LNCAP (cell line): Measurements from ENCODE around the gene FSD1L.

Experiments
- TF ChIP-seq, protein P1 (sequence below): fragments of 450-650 bp; IDR thresholded peaks from 2 replicates; pipeline ENCODE4 v1.5.1; 2017; ENCODE audit warnings: mild to moderate bottlenecking

The FSD1L gene

DNA sequence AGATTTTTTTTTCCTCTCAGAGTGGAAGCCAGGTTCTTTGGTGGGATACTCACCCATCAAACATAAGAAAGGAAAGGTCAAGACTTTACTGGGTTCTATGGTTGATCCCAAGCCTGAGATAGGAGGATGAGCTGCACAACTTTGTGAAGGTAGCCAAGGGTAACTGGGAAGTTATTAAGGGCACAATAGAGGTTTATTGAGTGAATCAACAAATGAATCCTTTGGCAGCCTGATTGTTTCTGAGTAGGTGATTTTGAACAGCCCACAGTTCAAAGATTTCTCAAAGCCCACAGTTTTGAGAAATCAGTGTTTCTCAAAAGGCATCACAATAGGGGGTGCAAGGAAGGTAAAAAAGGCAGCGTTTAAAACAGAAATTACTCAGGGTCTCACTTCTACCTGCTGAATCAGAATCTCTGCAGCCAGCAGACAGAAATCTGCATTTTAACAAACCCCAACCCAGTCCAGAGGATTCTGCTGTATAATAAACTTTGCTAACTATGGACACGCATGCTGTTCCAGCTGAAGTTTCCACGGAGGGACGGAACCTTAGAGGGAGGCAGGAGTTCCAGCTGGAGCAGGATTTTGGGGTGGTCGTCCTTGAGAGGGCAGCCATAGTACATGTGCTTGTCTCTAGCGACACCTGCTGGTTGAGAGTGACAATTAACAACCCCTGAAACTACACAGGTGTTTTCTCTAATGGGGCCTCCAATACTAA is 32.7 kb upstream of the FSD1L start:
- TF ChIP-seq, protein P1, sequence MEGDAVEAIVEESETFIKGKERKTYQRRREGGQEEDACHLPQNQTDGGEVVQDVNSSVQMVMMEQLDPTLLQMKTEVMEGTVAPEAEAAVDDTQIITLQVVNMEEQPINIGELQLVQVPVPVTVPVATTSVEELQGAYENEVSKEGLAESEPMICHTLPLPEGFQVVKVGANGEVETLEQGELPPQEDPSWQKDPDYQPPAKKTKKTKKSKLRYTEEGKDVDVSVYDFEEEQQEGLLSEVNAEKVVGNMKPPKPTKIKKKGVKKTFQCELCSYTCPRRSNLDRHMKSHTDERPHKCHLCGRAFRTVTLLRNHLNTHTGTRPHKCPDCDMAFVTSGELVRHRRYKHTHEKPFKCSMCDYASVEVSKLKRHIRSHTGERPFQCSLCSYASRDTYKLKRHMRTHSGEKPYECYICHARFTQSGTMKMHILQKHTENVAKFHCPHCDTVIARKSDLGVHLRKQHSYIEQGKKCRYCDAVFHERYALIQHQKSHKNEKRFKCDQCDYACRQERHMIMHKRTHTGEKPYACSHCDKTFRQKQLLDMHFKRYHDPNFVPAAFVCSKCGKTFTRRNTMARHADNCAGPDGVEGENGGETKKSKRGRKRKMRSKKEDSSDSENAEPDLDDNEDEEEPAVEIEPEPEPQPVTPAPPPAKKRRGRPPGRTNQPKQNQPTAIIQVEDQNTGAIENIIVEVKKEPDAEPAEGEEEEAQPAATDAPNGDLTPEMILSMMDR = peak; percentile 82

DNA sequence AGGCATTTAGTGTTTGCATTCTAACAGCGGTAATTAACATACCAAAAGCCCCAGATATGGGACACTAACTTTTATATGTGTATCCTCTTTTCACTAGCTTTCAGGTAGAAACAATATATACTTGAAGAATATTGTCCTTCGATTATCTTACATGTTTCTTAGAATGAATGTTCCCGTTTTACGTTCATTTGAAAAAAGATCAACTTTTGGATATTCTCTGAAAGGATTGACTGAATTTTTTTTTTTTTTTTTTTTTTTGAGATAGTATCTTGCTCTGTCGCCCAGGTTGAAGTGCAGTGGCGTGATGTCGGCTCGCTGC is 32.2 kb upstream of the FSD1L start:
- TF ChIP-seq, protein P1 = no peak

DNA sequence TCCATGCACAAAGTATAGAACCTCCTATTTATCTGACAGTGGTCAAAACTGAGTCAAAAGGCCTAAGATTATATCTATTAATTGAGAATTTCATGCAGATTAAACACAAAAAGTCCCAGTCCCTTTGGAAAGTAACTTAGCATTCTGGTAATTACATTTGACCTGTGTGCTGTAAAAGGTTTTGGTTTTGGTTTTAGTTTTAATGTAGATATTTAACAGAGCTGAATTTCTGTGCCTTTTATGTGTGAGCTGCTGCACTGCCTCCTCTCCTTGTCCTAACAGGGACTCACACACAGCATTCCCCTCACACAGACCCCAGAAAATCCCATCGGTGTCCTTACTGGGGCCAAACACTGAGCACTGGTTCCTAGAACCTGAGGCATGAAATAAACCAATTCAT is 31.0 kb upstream of the FSD1L start:
- TF ChIP-seq, protein P1 = no peak

DNA sequence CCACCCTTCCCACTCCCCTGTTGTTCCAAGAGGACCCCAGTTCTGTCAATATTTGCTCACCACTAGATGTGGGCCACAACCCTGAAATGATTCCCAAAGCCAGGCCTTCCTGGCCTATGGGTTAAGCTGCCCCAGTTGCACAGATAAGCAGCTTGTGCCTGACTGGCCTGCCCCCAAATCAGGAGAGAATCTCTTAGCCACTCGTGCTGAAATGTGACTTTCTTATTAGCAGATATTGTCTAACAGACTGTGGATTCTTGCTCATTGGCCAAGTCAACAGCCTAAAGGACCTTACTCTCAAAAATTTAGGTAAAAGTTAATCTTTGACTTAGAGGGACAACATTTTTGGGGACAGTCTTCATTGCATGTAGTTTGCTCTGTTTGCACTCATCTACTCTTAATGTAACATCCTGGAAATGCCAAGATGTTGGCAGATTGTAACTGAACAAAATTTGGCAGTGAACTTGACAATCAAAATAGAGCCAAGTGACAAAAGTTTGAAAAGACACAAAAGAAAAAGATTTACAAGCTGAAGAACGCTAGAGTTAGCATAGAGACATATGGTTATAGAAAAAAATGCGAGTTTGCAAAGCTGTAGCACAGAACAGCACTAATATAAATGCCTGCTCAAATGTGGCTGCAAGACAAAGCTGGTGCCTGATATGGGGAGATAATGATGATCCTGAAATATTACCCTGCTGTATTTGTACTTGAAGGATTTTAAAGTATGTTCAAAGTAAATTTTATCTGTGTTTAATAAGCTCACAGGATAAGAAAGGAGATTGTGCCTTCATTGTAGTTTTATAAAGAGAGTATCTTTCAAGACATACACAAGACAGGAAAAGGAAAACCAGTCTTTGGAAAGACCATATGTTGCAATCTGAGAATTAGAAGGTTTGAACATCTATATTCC is 29.0 kb upstream of the FSD1L start:
- TF ChIP-seq, protein P1 = no peak

DNA sequence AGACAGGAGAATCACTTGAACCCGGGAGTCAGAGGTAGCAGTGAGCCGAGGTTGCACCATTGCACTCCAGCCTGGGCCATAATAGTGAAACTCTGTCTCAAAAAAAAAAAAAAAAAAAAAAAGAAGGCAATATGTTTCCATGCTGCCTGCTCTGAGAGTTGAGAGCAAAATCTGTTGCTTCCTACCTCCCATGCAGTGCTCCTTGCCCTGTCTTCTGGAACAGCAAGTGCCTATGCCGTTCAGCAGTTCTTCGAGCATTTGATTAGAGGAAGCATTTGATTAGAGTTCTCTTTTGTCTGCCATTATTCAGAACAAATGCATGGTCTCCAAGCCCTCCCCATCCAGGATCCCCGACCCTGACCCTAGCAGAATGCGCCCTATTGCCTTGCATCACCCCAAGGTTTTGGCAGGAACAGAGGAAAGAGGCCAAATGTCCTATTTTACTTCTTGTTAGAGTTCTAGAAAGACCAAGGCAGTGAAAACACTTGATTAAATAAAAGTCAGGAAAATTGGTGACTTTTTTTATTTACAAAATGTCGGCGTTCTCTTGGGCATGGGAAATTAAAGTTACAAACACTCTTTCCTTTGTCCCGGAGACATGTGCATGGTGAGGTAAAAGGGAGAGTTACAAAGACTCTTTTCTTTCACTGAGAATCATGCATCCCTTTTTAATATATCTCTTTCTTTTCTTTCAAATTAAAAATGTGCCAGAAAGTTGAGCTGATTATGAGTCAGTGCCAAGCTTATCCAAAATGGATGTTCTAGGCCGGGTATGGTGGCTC is 27.8 kb upstream of the FSD1L start:
- TF ChIP-seq, protein P1 = no peak

DNA sequence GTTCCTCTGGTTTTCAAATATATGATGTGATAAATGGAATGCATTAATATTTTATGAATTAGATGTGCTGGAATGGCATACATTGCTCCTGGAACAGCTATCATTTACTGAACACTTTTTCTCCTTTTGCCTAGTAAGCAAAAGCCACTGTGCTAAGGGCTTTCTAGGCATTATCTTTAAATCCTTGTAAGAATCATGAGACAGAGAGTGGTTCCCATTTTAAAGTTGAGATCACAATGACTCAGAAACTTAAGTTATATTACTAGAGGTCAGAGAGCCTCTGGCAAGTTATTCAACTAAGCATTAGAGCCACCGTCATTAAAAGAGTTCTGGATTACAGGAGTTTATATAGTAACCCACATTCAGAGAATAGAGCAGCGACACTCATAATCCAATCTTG is 26.7 kb upstream of the FSD1L start:
- TF ChIP-seq, protein P1 = no peak

DNA sequence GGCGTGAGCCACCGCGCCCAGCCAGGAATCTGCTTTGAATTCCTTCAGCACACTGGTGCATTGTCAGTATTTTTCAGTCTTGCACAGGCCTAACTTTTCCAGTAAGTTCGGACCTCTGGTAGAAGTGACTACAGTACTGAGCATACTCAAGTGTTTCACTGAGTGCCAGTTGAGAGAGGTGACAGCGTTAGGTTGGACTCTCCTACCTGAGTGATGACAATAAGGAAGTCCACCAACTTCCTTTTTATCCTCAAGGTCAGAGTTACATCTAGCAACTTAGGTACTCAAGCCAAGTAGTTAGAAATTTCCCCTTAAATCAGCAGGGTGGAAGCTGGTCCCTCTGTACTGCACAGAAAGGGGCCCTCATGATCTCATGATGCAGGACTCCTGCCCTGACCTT is 26.0 kb upstream of the FSD1L start:
- TF ChIP-seq, protein P1 = no peak
